HG03378 (cell line): ENCODE results near the gene OR10A6.

Source experiments
- ATAC-seq: cut with Tn5 transposase; IDR thresholded peaks from one replicate; pipeline ENCODE4 v1.9.1; 2021; ENCODE audit warnings: mild to moderate bottlenecking, moderate library complexity; ENCODE audit not compliant: unreplicated experiment

Gene OR10A6

GRCh38 chr11:7931168-7931567 lies at the start of gene OR10A6:
OR10A6 (minus strand) TSS chr11:7931268; CDS start chr11:7928662, 2,606 bp downstream.
- ATAC-seq, result no peak

GRCh38 chr11:7977232-7977917 lies 46.3 kb upstream of the OR10A6 start:
- no peak for ATAC-seq

DNA sequence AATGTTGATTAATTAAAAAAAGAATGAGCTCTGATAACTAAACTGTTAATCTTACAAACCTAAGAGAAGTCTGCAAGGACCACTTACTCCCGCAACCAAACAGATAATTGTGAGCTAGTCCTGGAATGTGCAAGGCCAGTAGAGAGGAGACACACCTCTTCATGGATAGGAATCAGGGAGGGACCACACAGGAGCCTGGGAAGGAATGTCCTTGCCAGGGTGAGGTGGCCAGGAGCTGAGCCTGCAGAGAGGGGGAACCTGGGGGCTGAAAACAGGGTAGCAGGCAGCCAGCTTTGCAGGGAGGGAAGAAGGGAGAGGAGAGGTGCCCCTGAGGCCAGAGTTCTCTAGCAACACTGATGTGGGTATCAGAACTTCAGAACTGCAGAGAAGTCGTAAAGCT lies 43.6 kb upstream of the OR10A6 start:
- no peak for ATAC-seq

GRCh38 chr11:7973011-7973410 lies 41.9 kb upstream of the OR10A6 start:
- no peak for ATAC-seq

GRCh38 chr11:7971846-7972245 lies 40.8 kb upstream of the OR10A6 start:
- no peak for ATAC-seq

GRCh38 chr11:7969756-7970646 lies 38.9 kb upstream of the OR10A6 start:
- no peak for ATAC-seq

- no peak for ATAC-seq
Measured at GRCh38 chr11:7968686-7969085, 37.6 kb upstream of the OR10A6 start.

GRCh38 chr11:7967826-7968225 lies 36.8 kb upstream of the OR10A6 start:
- ATAC-seq, result no peak

DNA sequence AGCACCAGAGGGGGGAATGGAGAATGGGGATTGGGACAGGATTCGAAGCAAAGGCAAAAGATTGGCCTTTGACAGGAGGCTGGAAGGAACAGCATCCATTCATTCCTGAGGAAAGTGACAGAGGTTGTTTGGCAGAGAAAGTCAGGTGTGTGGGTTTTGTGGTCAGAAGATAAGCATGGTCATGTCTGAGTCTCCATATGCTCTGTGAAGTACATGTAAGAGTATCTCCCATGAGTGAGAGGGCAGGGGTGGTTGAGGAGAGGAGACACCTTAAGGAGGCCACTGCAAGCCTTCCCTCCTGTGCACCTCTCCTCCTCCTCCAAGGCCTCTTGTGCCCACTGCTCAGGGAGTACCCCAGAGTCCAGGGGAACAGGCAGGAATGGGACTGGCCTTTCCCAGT lies 36.0 kb upstream of the OR10A6 start:
- ATAC-seq, result no peak

GRCh38 chr11:7965386-7965785 lies 34.3 kb upstream of the OR10A6 start, which contains the start of gene NLRP10:
NLRP10 (minus strand) TSS chr11:7965447; CDS start chr11:7963495, 1,952 bp downstream.
- no peak for ATAC-seq

- ATAC-seq, result no peak
Measured at GRCh38 chr11:7964873-7965272, 33.8 kb upstream of the OR10A6 start.

- ATAC-seq, result no peak
Measured at GRCh38 chr11:7964261-7964660, 33.2 kb upstream of the OR10A6 start.

DNA sequence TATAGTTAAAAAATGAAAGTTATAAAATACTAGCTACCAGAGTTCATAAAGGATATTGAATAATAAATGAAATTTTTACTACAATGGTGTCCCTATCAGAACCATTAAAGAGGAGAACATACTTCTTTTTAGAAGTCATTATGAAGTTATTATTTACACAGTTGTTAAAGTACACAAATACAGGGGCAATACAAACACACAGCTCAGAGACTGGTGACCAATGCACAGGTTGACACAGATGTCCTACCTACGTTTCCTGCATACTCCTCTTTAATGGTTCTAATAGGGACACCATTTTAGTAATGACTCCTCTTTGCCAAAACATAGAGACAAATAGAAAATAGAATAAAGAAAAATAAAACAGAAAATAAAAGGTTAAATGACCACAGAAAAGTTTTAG lies 24.1 kb upstream of the OR10A6 start:
- ATAC-seq, result no peak

- no peak for ATAC-seq
Measured at GRCh38 chr11:7949934-7950333, 18.9 kb upstream of the OR10A6 start.

DNA sequence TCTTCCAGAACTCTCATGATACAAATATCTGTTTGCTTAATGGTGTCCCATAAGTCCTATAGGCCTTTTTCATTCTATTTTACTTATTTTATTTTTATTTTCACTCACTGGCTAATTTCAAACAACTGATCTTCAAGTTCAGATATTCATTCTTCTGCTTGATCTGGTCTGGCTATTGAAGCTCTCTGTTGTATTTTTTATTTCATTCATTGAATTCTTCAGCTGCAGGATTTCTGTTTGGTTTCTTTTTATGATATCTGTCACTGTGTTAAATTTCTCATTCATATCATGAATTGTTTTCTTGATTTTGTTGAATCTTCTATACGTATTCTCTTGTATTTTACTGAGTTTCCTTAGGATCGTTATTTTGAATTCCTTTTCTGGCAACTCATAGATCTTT lies 13.1 kb upstream of the OR10A6 start:
- ATAC-seq, result no peak

- ATAC-seq, result no peak
Measured at GRCh38 chr11:7941608-7942007, 10.5 kb upstream of the OR10A6 start, which contains the start of gene OR10A3. OR10A3 (minus strand) TSS chr11:7941708; CDS start chr11:7939520, 2,188 bp downstream.

- no peak for ATAC-seq
Measured at GRCh38 chr11:7941146-7941545, 10.1 kb upstream of the OR10A6 start.

GRCh38 chr11:7936615-7937014 lies 5.5 kb upstream of the OR10A6 start:
- no peak for ATAC-seq

- no peak for ATAC-seq
Measured at GRCh38 chr11:7927635-7928034, 3.4 kb downstream of the OR10A6 start.

DNA sequence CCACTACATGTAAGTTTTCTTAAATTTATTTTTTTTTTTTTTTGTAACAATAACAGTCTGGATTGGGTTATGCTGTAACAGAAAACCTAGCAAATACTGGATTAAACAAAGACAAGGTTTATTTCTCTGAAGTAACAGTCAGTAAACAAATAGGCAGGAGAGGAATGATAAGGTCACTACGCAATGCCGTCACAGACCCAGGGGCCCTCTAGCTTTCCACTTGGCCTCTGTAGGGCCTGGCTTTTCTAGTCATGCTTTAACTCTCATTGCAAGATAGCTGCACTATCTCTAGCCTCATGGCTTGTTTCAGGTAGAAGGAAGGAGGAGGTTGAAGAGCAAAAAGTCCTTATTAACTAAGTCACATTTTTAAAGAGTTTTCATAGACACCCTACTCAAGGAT lies 6.5 kb downstream of the OR10A6 start:
- no peak for ATAC-seq

- ATAC-seq, result no peak
Measured at GRCh38 chr11:7918141-7918540, 12.9 kb downstream of the OR10A6 start.

- ATAC-seq, result no peak
Measured at GRCh38 chr11:7911011-7911410, 20.1 kb downstream of the OR10A6 start.
